ENCODE results near the gene MYO1G.

Gene MYO1G

GRCh38 chr7:44980393-44981034 is 1.7 kb upstream of the MYO1G start:
- peak; percentile 89 for DNase-seq

GRCh38 chr7:44979481-44980392 is 922 bp upstream of the MYO1G start:
- no peak for DNase-seq

- DNase-seq, result no peak
Measured at GRCh38 chr7:44977959-44978335, 868 bp downstream of the MYO1G start.

DNA sequence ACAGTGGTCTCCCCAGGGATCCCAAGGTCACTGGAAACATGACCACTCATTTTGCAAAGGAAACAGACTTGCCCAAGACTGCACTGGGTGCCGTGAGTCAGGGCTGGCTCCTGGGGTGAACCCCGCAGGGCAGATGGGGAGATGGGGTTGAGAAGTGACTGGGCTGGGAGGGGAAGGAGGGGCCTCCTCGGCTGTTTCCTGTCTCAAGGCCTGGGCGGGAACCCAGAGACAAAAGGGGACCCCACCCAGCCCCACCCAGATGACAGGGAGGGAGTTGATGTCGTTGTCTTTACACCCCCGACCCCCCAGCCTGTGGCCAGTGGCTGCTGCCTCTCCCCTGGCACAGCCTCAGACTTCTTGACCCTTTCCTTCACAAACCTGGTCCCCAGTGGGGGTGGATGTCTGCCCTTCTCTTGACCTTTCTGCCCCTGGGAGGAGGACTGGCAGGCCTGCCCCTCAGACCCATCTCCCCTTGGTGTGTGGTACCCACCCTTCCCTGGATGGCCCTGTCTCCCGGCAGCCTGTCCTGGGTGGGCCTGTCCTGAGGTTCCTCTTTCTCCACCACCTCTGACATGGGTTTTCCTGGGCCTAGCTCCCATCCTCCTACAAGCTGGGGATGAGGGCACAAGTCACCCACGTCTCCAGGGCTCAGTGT is 1.4 kb downstream of the MYO1G start:
- DNase-seq, result peak; percentile 82

DNA sequence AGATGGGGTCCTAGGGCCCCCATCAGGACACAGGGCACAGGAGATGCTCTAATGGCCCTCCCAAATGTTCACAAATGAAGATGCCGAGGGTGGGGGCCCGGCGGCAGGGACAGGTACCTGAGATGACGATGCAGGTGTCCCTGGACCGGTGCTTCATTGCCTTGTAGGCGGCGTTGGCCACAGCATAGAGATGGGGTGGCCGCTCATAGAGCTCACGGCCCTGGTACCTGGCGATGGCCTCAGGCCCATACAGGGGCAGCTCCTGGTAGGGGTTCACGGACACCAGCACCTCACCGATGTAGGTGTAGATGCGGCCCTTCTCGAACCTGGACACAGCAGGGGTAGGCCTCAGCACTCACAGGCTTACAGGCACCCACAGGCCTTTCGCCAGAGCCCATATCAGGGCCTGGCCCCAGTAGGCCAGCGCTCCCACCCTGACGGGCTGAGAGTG is 2.0 kb downstream of the MYO1G start:
- DNase-seq, result no peak

DNA sequence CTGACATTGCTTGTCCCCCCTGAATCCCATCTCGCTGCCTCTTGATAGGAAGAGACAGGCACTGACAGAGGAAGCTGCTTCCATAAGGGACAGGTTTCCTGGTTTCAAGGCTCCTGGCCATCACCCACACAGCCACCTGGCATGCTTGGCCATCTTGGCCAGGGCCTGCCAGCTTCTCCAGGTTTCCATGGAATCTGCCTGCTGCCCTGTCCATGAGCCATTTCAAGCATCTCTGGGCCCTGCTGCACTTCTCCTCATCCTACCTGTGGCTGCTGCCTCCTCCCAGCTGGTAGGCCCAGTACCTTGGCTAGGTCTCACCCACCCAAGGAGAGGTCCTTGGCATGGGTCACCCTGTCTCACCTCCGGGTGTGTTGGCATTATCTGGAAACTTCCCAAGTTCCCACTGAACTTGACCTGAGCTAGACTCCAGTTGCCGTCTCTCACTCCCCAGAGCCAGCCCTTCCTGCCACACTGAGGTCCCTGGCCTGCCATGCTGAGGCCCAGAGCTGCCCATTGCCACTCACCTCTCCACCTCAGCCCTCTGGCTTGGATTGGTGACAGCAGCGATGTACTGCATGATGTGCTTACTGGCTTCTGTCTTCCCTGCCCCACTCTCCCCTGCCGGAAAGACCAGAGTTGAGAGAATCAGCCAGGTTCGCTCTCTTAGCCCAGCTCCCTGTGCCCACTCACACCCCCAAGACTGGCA is 2.6 kb downstream of the MYO1G start:
- no peak for DNase-seq

DNA sequence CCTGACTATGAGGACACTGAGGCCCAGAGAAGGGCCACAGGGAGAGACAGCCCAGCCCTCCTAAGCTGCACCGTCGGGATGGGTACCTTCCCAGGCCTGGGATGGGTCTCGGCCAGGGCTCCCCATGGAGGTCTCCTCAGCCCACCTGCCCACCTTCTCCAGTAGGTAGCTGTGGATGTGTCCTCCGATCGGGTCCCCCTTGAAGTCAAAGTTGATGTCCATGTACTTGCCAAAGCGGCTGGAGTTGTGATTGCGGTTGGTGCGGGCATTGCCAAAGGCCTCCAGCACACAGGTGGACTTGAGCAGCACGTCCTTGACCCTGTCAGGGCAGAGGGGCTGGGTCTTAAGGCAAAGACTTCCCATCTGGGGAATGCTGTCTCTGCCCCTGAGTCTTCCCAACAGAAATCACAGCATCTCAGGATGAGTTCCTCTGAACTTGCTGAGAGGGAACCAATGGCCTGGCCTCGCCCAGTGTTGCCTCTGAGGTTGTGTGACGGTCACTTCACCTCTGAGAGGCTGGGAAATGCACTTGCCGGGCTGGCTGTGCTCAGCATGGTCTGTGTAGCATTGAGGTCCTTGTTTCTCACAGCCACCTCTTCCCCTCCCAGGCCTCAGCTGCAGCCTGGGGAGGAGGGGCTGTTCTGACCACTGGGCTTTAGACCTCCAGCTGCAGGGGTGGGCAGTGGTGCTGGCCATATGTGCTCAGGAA is 3.3 kb downstream of the MYO1G start:
- DNase-seq, result no peak

- no peak for DNase-seq
Measured at GRCh38 chr7:44974549-44974948, 4.3 kb downstream of the MYO1G start.

- DNase-seq, result peak; percentile 68
Measured at GRCh38 chr7:44973610-44974401, 5.0 kb downstream of the MYO1G start.

GRCh38 chr7:44972562-44972961 is 6.3 kb downstream of the MYO1G start:
- DNase-seq, result no peak

GRCh38 chr7:44971902-44972441 is 6.8 kb downstream of the MYO1G start:
- DNase-seq, result no peak

GRCh38 chr7:44971188-44971901 is 7.5 kb downstream of the MYO1G start:
- no peak for DNase-seq

DNA sequence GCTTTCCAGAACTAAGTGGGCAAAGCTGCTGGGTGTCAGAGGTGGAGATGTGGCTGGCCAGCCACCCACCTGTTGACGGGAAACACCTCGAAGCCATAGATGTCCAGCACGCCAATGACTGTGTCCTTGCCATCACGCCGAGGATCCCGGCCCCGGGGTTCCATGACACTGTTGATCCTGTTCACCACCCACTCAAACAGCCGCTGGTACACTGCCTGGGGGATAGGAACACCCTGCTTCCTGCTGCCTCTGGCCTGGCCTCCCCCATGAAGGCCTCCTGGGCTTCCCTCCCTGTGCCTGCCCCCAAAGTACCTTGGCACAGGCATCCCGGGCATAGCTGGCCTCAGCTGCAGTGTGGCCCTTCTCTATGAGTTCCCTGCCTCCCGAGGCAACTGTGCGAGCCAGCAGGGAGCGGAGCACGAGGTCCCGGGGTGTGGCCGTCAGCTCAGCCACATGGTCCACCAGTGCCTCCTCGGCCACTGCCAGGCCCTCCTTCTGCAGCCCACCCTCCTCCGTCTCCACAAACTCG is 8.2 kb downstream of the MYO1G start:
- DNase-seq, result no peak

GRCh38 chr7:44969701-44970522 is 8.9 kb downstream of the MYO1G start:
- no peak for DNase-seq

DNA sequence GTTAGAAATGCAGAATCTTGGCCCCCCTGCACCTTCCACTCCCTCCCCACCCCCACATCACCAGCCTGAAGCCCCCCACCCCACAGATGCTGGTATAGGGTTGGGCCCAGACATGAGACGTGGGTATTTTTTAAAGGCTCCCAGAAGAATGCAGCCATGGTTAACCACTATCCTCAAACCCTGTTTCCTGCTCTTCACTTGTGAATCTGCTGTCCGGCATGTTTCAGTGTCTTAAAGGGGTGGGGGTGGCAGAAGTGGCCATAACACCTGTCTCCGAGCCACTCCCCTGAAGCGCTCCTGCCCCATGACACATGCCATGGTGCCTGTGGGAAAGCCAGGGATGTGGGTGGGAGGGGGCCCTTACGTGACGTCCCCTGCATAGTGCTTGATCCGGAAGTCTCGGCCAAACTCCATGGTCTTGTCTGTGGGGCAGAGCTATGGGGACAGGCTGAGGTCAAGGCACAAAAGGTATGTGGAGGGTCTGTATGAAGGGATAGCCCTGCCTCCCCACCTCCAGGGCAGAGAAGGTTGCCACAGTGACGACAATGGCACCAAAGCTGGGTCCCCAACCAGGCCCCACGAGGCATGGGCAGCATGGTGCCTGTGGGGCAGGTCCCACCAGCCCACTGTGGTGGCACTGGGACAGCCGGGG is 9.6 kb downstream of the MYO1G start:
- DNase-seq, result no peak

- DNase-seq, result no peak
Measured at GRCh38 chr7:44967571-44968446, 11.0 kb downstream of the MYO1G start.

GRCh38 chr7:44966731-44967538 is 11.9 kb downstream of the MYO1G start:
- DNase-seq, result no peak
